ENCODE results near the gene OXSR1. TPM values are rescaled to one million over a fixed set of nuclear protein-coding genes. Genes with fewer than 3 reads are reported as not detected.

The OXSR1 gene
- total RNA-seq, 1 donor from 2014 or later = 64.9 TPM

DNA sequence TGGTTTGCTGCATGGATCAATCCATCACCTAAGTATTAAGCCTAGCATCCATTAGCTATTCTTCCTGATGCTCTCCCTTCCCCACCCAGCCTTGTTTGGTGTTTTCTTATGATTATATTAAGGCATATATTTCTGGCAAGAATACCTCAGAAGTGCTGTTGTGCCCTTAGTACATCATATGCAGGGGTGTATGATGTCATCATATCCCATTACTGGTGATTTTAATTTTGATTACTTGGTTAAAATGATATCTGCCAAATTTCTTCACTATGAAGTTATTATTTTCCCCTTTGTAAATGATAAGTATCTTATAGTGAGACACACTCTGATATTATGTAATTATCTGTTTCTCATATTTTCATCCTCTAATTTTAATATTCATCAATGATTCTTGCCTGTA, 132.2 kb downstream of the OXSR1 start:
- intact Hi-C loops (cut with micrococcal nuclease) = loop anchor here (2.0 kb wide), 1 partner anchor 179 kb away; no protein-coding TSS in a partner anchor

DNA sequence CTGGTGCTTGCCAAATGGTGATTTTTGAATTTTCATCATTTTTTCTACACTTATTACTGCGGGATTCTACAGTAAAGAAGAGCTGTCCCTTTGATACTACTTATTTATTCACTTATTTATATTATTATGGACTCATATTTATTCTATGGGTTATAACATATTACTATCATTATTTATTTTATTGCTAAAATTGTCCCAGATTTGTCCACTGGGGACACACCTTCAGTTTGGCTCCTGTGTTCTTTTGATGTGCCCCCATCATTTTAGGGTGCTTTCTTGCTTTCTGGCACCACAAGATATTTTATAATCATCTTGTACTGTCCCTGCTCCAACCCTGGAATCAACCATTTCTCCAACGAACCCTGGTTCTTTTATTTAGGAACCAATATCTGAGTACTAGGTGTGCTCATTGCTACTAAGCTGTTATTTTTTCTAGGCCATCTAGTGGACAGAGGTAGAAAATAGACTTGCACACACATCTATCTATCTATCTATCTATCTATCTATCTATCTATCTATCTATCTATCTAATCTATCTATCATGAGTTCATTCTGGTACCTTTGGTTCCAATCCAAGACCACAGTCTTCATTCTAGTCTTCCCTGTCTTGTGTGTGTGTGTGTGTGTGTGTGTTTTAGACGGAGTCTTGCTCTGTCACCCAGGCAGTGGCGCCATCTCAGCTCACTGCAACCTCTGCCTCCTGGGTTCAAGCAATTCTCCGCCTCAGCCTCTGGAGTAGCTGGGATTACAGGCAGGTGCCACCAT, 132.8 kb downstream of the OXSR1 start:
- intact Hi-C loops (cut with micrococcal nuclease) = loop anchor here (2.0 kb wide), 1 partner anchor 179 kb away; no protein-coding TSS in a partner anchor

Other genes starting within 250 kb of the OXSR1 start
- 19.8 and 20.2 TPM in 2 replicates for gene VILL, start 174.8 kb upstream of the OXSR1 start, total RNA-seq
- 11.5 and 14.4 TPM in 2 replicates for gene PLCD1, start 135.9 kb upstream of the OXSR1 start, total RNA-seq
- gene DLEC1, start 126.3 kb upstream of the OXSR1 start, total RNA-seq = 0.95 and 1.1 TPM in 2 replicates
- gene ACAA1, start 28.4 kb upstream of the OXSR1 start, total RNA-seq = 91.9 and 92.4 TPM in 2 replicates
- 77.4 and 83.7 TPM in 2 replicates for gene MYD88, start 26.9 kb upstream of the OXSR1 start, total RNA-seq
- 0.59 and 0.93 TPM in 2 replicates for gene SLC22A13, start 100.3 kb downstream of the OXSR1 start, total RNA-seq
- gene SLC22A14, start 116.8 kb downstream of the OXSR1 start, total RNA-seq = 0.09 TPM in 1 of 2 replicates, not detected in the other
- 9.3 and 9.8 TPM in 2 replicates for gene XYLB, start 181.2 kb downstream of the OXSR1 start, total RNA-seq